A673 (cell line): ENCODE results near the gene CENPT.

Experiments used
- CTCF ChIP-seq: fragments of 300-800, 200-600 bp; sonication (generic); conservative IDR thresholded peaks from 2 replicates; pipeline ENCODE4 v1.5.1; 2017; ENCODE audit warnings: low read depth, mild to moderate bottlenecking, antibody characterized with exemption, low read length, moderate library complexity, mixed read lengths
- EZH2 ChIP-seq: fragments of 200-600 bp; sonication (generic); IDR thresholded peaks from 2 replicates; pipeline ENCODE4 v1.6.1; 2017; ENCODE audit warnings: borderline replicate concordance, low read depth, mild to moderate bottlenecking, mixed read lengths, antibody characterized with exemption, low read length; ENCODE audit not compliant: poor library complexity, severe bottlenecking

- no peak for TF ChIP-seq CTCF
- no peak for TF ChIP-seq EZH2
Observed at GRCh38 chr16:67892899-67893742, 45.6 kb upstream of the CENPT start, which contains the start of gene PSKH1.
